GM18858 (cell line): ENCODE measurements around the gene POMZP3.
A peak's percentile ranks its signal among the peaks of the same experiment; 100 is the strongest.
"Not testable (repeated sequence)": the region's sequence is repeated elsewhere in the genome, so short reads cannot be mapped to it uniquely, and the experiment has no call there.

Experiments
- ATAC-seq: cut with Tn5 transposase; IDR thresholded peaks from one replicate; pipeline ENCODE4 v1.9.1; 2021; ENCODE audit not compliant: unreplicated experiment

POMZP3 gene

DNA sequence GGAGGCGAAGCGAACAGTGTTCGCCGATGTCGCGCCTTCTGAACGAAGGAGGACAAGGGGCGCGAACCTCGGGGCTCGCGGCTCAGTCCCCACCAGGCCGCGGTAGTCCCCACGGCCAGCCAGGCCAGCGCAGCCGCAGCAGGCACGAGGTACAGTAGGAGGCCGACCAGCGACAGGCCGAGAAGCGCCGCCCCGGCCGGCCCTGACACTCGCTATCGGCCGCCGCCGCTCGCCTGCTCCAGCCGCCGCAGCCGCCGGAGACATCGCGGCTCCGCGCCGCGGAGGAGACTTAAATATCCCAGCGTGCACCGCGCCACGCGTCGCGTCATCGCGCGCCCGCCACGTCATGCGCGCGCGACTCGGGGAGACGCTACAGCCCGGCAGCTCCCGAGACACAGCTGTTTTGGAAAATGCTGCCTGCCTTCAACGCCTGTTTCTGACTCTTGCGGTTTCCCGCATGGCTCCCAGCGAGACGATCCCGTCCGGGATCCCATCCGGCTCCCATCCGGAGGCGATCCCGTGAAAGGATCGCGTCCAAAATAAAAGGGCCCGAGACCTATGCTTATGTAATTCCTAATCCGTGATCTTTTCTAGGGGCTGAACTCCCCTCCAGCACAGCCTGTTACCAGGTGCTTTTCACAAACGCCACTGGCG, at the start of gene POMZP3:
Gene POMZP3, minus strand, starts transcription at position 291 of the 654 bp plus-strand sequence. CDS start 1,215 bp downstream, outside the sequence.
- ATAC-seq = peak; percentile 79

DNA sequence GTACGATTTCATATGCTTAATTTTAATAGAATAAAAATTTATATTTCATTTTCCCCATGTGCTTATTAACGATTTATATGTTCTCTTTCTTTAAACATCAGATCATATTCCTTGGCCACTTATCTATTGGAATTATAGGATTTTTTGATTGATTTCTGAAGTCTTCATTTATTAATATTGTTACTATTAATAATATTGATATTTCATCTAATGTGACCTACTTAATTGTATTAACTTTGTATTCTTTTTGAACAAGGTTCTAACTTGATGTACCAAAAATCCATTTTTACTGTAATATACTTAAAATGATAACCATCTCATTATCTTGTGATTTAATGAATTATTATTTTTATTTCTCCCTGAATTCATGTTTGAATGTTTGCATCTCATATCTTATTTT, 48.7 kb upstream of the POMZP3 start:
- not testable (repeated sequence) for ATAC-seq

DNA sequence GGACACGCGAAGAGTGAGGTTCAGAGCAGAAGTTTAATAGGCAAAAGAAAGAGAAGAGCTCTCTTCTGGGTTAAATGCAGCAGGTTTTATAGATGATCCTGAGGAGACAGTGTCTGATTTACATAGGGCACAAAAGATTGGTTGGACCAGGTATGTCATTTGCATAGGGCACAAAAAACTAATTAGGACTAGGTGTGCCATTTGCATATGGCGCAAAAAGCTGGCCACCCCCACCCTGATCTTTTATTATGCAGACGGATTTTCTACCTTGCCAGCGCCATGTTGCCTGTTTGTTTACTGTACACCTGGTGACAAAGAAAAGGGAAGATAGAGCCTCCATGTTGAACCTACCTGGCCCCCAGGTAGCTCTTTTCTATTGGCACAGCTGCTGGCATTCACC, 46.3 kb upstream of the POMZP3 start:
- not testable (repeated sequence) for ATAC-seq

DNA sequence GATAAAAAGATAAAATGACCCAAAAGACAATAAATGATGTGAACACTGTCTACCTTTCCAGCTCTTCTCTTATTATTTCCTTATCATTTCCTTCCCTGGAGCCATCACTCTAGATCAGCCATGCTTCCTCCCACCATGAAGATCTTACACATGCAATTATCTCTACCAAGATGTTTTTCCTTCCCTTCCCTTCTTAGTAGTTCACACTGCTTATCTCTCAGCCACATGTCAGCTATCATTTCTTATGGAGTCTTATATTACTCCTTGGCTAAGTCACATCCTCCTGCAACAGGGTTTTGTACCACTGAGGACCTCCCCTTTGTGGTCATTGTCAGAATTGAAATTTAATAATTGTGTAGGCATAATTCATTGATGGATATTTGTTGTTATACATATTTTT, 32.1 kb upstream of the POMZP3 start:
- not testable (repeated sequence) for ATAC-seq

DNA sequence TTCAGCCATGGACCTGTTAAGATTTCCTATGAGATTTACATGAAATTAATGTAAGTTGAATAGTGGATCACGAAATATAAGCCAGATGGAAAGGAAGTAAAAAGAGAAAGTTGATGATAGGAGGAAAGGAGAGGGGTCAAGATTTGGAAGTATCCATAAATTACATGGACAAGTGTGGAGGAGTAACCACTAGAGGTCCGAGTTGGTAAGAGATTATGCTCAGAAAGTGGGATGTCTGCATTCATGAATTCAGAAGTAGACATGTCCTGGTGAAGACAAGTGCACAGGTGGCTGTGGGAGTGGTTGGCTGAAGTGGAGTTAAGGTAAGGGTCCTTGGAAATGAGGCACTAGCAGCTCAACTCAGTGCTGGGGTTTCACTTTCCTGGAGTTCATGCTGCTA, 29.3 kb upstream of the POMZP3 start:
- ATAC-seq = not testable (repeated sequence)

DNA sequence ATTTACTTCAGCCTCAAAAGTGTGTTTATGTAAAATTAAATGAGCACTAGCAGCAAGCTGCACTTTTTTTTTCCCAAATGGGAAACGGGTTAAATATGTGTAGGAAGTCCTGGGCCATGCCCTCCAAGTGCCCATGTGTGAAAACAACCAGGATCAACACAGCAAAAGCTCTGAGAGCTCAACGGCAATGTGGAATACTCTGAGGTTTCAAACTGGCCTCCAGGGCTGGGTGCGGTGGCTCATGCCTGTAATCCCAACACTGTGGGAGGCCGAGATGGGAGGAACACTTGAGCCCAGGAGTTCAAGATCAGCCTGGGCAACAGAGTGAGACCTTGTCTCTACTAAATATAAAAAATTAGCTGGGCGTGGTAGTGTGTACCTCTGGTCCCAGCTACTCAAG, 15.5 kb upstream of the POMZP3 start:
- ATAC-seq = not testable (repeated sequence)

DNA sequence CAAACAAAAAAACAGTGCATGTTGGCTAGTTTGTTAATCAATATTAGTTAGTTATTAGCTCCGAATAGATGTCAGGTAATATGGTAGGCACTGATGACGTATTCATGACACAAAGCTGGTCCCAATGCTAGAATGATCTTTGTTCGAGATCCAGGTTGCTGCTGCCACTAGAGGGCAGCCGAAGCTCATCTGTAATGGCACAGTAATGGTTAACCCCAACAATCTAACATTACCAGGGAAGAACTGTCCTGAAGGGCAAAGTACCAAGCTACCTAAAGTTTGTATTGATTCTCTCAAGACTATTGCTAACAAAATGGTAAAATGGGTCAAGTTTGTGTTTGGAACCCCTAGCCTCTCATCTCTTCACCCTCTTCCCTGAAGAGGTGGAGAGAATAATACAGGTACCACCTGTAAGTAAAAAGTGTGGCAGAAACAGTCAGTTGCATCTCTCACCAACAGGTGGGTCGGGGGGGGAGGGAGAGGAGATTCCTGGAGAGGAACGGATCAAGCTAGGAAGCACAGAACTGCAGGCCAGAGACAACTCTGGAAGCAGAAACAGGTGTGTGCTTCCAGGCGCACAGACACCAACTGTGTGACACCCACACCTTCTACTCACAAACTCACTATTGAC, 10.1 kb upstream of the POMZP3 start:
- ATAC-seq = peak; percentile 96

DNA sequence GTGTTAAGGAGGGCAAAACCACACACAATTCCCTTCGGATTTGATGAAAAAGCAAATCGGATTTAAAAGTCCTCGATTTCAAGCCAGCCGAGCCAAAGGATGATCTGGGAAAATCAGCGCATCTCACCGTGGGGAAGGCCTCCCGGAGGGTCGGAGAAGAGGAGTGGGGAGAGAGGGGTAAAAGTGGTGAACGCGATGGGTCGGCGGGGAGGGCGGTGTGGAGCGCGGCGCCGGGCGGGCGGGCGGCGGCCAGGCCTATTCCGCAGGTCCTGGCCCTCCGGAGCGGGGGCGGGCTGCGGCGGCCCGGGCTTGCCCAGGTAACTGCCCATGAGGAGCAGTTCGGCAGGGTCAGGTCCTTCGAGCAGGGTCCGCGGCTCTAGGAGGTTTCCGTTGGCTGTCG, 498 bp downstream of the POMZP3 start:
- peak; percentile 27 for ATAC-seq

DNA sequence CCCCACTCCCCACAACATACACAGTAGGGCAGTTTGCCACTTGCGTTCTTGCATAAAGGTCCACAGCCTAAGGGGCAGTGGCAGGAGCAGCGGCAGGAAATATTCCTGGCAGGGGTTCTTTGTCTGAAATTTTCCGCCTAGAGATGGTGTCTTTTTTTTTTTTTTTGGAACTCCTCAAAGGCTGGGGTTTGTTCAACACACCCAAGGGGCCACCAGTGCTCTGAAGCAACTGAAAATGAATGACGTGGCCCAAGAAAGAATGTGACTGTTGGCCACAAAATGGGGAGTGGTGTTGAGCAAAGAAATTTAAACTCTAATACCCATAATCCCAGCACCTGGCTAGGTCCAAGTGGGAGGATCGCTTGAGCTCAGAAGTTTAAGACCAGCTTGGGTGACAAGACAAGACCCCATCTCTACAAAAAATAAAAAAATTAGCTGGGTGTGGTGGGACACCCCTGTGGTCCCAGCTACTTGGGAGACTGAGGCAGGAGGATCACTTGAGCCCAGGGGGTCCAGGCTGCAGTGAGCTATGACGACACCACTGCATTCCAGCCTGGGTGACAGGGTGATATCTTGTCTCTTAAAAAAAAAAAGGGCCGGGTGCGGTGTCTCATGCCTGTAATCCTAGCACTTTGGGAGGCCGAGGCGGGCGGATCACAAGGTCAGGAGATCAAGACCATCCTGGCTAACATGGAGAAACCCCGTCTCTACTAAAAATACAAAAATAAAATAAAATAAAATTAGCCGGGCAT, 7.5 kb downstream of the POMZP3 start:
- ATAC-seq = not testable (repeated sequence)

DNA sequence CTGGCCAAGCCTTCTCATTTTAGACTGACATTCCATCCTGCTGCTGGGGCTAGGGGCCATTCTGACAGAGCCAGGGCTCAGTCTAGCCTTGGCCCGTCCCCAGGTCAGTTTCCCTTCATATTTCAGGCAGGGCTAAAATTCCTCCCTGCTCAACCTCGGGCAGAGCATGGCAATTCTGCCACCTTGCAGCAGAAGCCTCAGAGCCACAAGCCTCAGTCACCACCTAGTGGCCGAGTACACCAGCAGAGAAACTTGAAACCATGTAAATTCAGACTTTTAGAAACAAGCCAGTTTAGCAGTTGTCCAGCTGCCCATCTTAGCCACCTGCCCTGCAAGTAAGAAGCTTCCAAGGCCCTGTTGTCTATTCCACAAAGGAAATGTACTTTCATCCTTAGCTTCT, 13.3 kb downstream of the POMZP3 start:
- not testable (repeated sequence) for ATAC-seq

DNA sequence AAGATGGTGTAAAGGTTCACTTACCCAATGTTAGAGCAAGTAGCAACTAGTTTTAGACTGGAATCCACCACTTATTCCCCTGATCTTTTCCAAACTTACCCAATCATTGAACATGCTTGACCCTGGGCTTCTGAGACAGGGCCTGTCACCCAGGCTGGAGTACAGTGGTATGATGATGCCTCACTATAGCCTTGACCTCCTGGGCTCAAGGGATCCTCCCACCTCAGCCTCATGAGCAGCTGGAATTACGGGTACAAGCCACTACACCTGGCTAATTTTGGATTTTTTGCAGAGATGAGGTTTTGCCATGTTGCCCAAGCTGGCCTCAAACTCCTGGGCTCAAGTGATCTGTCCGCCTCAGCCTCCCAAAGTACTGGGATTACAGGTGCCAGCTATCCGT, 14.8 kb downstream of the POMZP3 start:
- ATAC-seq = not testable (repeated sequence)

DNA sequence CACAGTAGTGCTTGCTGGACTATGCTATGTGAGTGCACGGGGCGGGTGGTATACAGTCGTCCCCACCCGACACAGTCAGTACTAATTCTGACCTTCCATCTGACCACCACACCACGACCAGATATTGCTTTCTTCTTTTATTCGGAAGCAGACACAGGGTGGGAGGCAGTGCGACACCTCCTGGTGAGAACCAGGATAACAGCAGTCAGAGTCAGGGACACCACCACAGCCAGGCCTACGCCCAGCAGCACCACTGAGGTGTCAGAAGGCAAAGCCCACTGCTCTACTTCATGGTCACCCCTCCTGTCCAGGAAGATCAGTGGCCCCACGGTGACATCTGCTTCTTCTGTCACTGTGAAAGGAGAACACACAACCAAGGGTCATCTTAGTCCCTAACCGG, 17.2 kb downstream of the POMZP3 start:
- ATAC-seq = peak; percentile 36

DNA sequence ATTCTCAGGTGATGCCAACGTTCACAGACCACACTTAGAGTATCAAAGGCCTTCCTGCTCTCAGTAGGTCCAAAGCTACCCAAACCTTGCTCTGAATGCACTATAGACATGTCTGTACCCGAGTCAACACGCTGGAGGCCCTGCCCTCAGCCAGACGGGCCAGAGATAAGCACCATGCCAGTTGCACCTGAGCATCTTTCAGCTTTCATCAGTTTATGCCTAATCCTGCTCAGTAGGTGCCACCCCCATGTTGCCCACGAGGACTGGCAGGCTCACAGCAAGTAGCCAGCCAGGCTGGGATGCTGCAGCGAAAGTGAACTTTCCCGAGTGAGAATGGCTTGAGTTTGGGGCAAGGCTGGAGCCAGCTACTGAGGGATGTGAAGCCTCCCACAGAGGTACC, 18.6 kb downstream of the POMZP3 start:
- ATAC-seq = not testable (repeated sequence)

DNA sequence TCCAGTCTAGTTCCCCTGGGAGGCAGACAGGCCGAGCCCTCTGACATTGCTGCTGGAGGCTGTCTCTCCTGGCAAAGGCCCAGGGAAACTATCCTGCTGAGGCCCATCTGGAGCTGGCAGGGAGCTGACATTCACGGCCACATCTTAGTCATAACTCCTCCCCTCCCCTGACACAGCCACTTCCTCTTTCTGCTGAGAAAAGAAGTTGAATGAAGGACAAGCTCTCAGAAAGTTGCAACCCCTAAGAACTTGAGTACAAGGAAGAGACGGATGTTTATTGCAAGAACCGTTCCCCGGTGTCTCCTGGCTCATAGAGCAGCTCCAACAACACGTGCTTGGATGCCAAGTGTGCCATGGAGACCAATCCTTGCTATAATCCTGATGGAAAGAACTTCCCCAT, 21.1 kb downstream of the POMZP3 start:
- ATAC-seq = peak; percentile 94

DNA sequence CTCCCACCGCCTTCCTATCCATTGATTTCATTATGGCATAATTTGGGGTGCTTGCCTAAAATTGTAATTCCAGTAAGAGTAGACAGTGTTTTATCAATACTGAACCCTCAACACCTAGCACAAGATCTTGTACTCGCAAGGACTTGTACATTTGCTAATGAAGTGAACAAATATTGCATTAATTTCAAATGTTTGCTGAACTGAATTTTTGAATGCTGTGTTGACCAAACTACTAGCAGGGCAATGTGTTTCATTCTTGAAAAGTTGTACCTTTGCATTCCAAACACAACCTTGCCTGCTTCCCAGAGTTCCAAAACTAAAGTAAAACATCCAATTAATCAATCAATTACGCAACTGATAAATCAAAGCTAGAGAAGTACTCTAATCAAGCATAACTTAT, 26.4 kb downstream of the POMZP3 start:
- ATAC-seq = not testable (repeated sequence)

DNA sequence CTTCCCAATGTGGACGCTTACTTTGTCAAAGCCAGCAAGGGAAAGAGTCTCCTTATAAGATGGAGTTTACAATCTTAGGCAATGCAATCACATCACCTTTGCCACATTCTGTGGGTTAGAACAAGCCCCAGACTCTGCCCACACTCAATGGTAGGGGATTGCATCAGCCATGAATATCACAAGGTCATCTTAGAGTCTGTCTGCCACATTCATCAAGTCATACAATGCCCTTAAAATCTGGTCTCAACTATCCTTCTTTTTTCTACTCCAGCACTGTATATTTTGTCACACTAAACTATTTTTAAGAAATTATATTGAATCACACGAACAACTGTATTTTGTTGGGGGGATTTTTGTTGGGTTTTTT, 27.0 kb downstream of the POMZP3 start:
- not testable (repeated sequence) for ATAC-seq

DNA sequence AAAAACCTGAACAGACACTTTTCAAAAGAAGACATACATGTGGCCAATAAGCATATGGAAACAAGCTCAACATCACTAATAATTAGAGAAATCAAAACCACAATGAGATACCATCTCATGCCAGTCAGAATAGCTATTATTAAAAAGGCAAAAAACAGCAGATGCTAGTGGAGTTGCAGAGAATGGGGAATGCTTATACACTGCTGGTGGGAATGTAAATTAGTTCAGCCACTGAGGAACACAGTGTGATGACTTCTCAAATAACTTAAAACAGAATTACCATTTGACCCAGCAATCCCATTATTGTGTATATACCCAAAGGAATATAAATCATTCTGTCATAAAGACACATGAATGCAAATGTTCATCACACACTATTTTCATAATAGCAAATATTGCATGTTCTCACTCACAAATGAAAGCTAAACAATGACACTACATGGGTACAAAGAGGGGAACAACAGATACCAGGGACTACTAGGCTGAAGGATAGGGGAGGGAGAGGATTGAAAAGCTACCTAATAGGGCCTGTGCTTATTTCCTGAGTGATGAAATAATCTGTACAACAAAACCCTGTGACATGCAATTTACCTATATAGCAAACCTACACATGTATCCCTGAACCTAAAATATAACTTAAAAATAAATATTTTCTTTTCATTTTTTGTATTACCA, 28.4 kb downstream of the POMZP3 start:
- not testable (repeated sequence) for ATAC-seq

DNA sequence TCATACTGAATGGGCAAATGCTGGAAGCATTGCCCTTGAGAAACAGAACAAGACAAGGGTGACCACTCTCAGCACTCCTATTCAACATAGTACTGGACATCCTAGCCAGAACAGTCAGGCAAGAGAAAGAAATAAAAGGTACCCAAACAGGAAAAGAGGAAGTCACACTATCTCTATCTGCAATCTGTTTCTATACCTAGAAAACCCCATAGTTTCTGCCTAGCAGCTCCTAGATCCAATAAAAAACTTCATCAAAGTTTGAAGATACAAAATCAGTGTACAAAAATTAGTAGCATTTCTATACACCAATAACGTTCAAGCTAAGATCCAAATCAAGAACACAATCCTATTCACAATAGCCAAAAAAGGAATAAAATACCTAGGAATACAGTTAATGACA, 29.8 kb downstream of the POMZP3 start:
- ATAC-seq = peak; percentile 58

DNA sequence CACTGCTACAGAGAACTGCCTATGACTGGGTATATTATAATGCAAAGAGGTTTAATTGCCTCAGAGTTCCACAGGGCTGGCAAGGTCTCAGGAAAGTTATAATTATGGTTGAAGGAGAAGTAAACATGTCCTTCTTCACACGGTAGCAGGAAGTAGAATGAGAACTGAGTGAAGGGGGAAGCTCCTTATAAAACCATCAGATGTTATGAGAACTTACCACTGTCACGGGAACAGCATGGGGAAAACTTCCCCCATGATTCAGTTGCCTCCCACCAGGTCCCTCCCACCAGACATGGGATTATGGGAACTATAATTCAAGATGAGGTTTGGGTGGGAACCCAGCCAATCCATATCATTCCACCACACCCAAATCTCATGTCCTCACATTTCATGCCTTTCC, 34.4 kb downstream of the POMZP3 start:
- not testable (repeated sequence) for ATAC-seq

DNA sequence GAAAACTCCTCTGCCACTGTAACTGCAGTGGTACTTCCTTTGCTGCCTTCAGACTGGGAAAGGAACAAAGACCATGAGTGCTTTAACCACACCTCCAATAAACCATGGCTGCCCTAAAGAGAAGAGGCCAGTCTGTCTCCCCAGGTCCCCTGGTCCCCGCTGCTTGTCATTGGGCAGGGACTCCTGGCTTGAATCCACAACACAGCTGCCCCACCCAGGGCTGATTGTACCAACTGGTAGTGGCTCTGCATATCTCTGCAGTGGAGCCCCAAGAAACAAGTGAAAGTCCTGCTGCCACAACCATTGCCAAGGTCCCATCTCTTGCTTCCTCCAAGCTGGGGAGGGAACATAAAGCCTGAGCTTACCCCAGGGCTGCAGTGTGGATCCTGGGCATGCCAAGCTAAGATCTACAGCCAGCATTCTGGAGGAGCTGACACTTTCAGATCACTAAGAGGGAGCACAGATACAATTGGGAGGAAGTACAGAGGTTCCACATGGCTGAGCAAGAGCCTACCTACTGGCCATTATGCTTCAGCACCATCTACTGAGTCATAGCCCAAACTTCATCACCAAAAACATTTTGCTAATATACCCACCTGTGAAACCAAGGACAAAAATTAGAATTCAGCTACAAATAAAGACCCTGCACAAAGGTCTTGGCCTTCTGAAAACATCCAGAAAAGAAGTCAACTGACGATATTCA, 35.3 kb downstream of the POMZP3 start:
- ATAC-seq = peak; percentile 78

DNA sequence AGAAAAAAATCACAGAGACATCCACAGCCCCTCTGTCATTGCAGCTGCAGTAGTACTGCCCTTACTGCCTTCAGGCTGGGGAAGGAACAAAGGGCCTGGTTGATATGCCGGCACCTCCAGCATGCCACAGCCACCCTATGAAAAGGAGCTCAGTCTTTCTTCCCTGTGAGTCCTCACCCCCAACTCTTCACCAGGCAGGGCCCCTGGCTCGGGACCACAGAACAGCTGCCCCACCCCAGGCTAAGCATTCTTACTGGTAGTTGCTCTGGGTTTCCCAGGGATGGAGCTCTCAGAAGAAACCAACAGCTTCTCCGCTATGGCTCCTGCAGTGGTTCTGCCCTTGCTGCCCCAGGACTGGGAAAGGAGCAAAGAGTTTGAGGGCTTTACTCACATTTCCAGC, 36.0 kb downstream of the POMZP3 start:
- not testable (repeated sequence) for ATAC-seq
